ENCODE measurements around the gene TSNAXIP1.
"Not testable (repeated sequence)": the region's sequence is repeated elsewhere in the genome, so short reads cannot be mapped to it uniquely, and the experiment has no call there.

Gene TSNAXIP1

GRCh38 chr16:67861877-67862276 lies 55.2 kb downstream of the TSNAXIP1 start:
- no peak for DNase-seq

GRCh38 chr16:67862623-67863583 lies 56.2 kb downstream of the TSNAXIP1 start:
- DNase-seq: peak; percentile 32

GRCh38 chr16:67864044-67864443 lies 57.4 kb downstream of the TSNAXIP1 start:
- DNase-seq: not testable (repeated sequence)

GRCh38 chr16:67864594-67864993 lies 57.9 kb downstream of the TSNAXIP1 start:
- DNase-seq: no peak

GRCh38 chr16:67865318-67865717 lies 58.6 kb downstream of the TSNAXIP1 start:
- DNase-seq: no peak

GRCh38 chr16:67868290-67868689 lies 61.6 kb downstream of the TSNAXIP1 start:
- no peak for DNase-seq

GRCh38 chr16:67869653-67870052 lies 63.0 kb downstream of the TSNAXIP1 start:
- no peak for DNase-seq

GRCh38 chr16:67871256-67871655 lies 64.6 kb downstream of the TSNAXIP1 start:
- DNase-seq: no peak

GRCh38 chr16:67872131-67872630 lies 65.5 kb downstream of the TSNAXIP1 start:
- DNase-seq: no peak

- peak; percentile 55 for DNase-seq
Measured at GRCh38 chr16:67872631-67873434, 66.1 kb downstream of the TSNAXIP1 start, which contains the start of gene EDC4. Gene EDC4 (plus strand): TSS chr16:67873052. CDS start chr16:67873262, 210 bp downstream.

GRCh38 chr16:67873435-67874370 lies 67.0 kb downstream of the TSNAXIP1 start:
- DNase-seq: no peak

GRCh38 chr16:67874372-67874771 lies 67.7 kb downstream of the TSNAXIP1 start:
- no peak for DNase-seq

- DNase-seq: no peak
Measured at GRCh38 chr16:67877064-67877463, 70.4 kb downstream of the TSNAXIP1 start.
